ENCODE measurements around the gene THAP11. TPM values are rescaled to one million over a fixed set of nuclear protein-coding genes. Genes with fewer than 3 reads are reported as not detected.

The THAP11 gene
- total and polyA plus RNA-seq, 2 experiments from 2014 or later = 37.3 to 115 TPM

- ATAC-seq = no peak
Observed at GRCh38 chr16:67822511-67822910, 19.6 kb upstream of the THAP11 start.

More at GRCh38 chr16:67822511-67822910, 19.6 kb upstream of the THAP11 start:
- TF ChIP-seq EZH2 (IDR thresholded peaks at IDR 0.05; ENCODE audit: low read depth, unreplicated experiment) (no peak), CTCF (conservative IDR thresholded peaks at IDR 0.05; ENCODE audit: low read depth in 2 of 2) (no peak), POLR2AphosphoS5 (IDR thresholded peaks at IDR 0.05; ENCODE audit: low read depth) (no peak), ETS1 (IDR thresholded peaks at IDR 0.05) (no peak), EZH2phosphoT487 (IDR thresholded peaks at IDR 0.05; ENCODE audit: unreplicated experiment) (no peak), CREB1 (CRISPR knock-in tag; IDR thresholded peaks at IDR 0.05; ENCODE audit: low read depth) (no peak), NANOG (IDR thresholded peaks at IDR 0.05; ENCODE audit: borderline replicate concordance) (no peak), ZNF462 (CRISPR knock-in tag; IDR thresholded peaks at IDR 0.05) (no peak), JUNB (IDR thresholded peaks at IDR 0.05; ENCODE audit: unreplicated experiment) (no peak), ZNF114 (CRISPR knock-in tag; IDR thresholded peaks at IDR 0.05) (no peak), REST (IDR thresholded peaks at IDR 0.05; ENCODE audit: unreplicated experiment) (no peak), ZNF331 (CRISPR knock-in tag; IDR thresholded peaks at IDR 0.05; ENCODE audit: low read depth) (no peak), STAT1 (IDR thresholded peaks at IDR 0.05; ENCODE audit: unreplicated experiment) (no peak)
- H3F3A ChIP-seq (replicated peaks; ENCODE audit: low read depth) = no peaks in the 10 kb centered on the region
- H3K4me2 ChIP-seq = no peak overlapping the region
- no peaks in the 10 kb centered on the region for H3K9me2 ChIP-seq (ENCODE audit: insufficient read depth)
- H2AFZ ChIP-seq = no peak overlapping the region
- H3K27me3 ChIP-seq (ENCODE audit: insufficient read depth) = no peaks in the 10 kb centered on the region
- no peaks in the 10 kb centered on the region for H3K79me2 ChIP-seq (replicated peaks; ENCODE audit: insufficient read depth)
- no peak overlapping the region for H3K27ac ChIP-seq (ENCODE audit: low read depth)
- no peak overlapping the region for H3K27ac Mint-ChIP-seq
- H3K4me1 Mint-ChIP-seq = peaks cover 13% of the 10 kb centered on the region
- H3K9me3 Mint-ChIP-seq = no peaks in the 10 kb centered on the region; the same call in 2 of the 3 replicates
- no peak for DNase-seq (ENCODE audit: low spot score)
- no peaks in the 10 kb centered on the region for H4K20me1 ChIP-seq (replicated peaks; ENCODE audit: insufficient read depth)
- H3K4me1 ChIP-seq (ENCODE audit: insufficient read depth) = no peaks in the 10 kb centered on the region
- no peak overlapping the region for H3K4me3 Mint-ChIP-seq
- H3K27me3 Mint-ChIP-seq (ENCODE audit: insufficient read depth, low read depth, poor library complexity) = peaks cover 16% of the 10 kb centered on the region
- H3K36me3 Mint-ChIP-seq (ENCODE audit: low read depth) = peaks cover 13% of the 10 kb centered on the region
- H3K4me3 ChIP-seq = no peak overlapping the region
- no peaks in the 10 kb centered on the region; the same call in 1 of the 2 replicates for H3K36me3 ChIP-seq (ENCODE audit: insufficient read depth)
